HG03139 (cell line): ENCODE measurements around the gene GRAP2.
"Not testable (repeated sequence)": the region's sequence is repeated elsewhere in the genome, so short reads cannot be mapped to it uniquely, and the experiment has no call there.

ENCODE experiments used
- ATAC-seq: cut with Tn5 transposase; IDR thresholded peaks from one replicate; pipeline ENCODE4 v1.9.1; 2021; ENCODE audit not compliant: unreplicated experiment

The GRAP2 gene

DNA sequence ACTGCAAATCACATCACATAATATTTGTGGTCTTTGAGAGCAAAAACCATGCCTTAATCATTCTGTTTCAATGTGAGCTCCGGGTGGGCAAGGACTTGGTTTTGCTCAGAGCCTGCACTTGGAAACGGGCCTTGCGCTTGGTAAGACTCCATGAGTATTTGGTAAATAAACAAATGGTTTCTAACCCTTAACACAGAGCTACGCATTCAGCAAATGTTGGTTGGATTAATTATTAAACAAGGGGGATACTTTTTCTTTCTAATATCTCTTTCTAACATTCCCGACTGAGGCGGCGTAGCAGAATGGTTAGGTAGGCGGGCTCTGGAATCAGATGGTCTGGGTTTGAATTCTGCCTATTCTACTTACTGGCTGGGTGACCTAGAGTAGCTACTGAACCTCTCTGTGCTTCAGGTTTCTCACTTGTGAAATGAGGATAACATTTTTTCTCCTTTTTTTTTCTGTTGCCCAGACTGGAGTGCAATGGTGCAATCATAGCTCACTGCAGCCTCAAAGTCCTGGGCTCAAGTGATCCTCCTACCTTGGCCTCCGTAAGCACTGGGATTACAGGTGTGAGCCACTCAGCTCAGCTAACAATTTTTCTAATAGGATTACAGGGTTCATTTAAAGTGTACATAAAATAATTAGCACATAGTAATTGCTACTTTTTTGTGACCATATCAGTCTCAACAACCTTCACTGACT is 90.4 kb downstream of the GRAP2 start:
- no peak for ATAC-seq

DNA sequence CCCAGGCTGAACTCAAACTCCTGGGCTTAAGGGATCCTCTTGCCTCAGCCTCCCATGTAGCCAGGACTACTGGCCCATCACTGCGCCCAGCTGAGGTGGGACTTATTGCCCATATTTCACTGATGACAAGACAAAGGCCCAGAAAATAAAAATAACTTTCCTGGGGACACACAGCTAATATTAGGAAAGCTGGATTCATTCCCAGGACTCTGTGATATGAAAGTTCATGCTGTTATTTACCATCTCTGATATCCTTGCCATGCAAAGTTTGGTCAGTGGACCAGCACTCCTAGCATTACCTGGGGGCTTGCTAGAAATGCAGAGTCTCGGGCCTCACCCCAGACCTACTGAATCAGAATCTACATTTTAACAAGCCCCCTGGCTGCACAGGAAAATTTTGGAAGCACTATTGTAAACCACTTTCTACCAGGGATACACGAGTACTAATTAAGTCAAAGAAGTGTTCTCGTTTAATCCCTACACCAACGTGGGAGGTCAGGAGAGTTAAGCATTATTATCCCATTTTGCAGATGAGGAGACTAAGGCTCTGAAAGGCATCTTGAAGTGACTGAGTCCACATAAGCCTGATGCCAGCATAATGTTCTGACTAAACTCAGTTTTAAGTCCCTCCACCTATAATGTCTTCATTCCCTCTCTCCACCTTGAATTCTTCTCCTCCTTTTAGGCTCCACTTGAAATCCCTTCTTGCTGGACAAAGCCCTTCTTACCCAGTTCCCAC is 91.4 kb downstream of the GRAP2 start:
- no peak for ATAC-seq

DNA sequence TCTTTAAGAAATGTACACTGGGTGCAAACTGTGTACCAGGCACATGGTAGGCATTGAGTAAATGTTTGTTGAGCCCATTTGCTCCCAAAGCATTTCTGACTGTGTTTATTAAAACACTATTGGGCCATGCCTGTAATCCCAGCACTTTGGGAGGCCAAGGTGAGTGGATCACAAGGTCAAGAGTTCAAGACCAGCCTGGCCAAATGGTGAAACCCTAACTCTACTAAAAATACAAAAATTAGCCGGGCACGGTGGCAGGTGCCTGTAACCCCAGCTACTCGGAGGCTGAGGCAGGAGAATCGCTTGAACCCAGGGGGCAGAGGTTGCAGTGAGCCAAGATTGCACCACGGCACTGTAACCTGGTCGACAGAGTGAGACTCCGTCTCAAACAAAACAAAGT is 92.0 kb downstream of the GRAP2 start:
- not testable (repeated sequence) for ATAC-seq

DNA sequence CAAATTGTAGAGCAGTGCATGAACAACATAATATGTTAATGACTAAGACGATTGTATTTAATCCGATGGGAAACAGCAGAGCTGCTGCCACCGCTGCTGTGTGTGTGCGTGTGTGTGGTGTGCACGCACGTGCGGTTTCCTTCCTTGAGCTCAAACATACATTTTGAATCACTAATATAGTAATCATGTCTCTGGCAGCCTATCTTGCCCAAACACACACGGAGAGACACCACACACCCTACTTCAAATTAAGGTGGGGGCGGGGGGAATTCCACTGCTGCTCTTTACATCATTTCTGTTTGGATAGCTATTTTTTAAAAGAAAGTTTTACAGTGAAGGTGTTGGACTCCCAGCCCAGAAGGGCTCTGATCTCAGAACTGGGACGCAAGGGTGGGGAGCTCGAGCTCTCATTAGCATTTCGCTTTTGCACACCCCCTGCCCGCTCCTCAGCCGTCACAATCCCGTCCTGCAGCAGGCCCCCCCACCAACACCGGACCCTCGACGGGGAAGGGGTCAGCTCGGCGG is 93.2 kb downstream of the GRAP2 start:
- no peak for ATAC-seq

DNA sequence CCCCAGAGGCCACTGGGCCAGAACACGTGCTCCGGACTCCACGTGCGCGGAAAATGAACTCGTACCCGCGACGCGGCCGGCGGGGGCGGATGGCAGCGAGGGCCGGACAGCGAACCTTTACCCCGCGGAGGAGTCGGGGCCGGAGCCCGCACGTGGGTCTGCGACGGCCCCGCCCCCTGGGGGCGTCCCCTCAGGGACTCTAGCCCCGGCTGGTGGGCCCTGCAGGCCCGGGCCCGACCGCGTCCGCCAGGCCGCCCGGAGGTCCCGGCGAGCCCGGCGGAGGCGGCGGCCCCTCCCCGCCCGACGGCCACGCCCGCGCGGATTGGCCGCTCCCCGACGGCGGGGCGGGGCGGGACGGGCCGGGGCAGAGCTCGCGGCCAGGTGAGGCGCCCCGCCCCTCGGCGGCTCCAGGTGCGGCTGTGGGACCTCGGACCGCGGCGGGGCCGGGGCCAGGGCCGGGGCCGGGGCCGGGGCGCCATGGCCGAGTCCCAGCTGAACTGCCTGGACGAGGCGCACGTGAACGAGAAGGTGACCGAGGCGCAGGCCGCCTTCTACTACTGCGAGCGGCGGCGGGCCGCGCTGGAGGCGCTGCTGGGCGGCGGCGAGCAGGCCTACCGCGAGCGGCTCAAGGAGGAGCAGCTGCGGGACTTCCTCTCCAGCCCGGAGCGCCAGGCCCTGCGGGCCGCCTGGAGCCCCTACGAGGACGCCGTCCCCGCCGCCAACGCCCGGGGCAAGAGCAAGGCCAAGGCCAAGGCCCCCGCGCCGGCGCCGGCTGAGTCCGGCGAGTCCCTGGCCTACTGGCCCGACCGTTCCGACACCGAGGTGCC is 93.9 kb downstream of the GRAP2 start, which contains the start of gene FAM83F:
Gene FAM83F, plus strand, starts transcription at position 389 of the 827 bp plus-strand sequence. Its CDS starts 89 bp downstream, at position 478.
- no peak for ATAC-seq

DNA sequence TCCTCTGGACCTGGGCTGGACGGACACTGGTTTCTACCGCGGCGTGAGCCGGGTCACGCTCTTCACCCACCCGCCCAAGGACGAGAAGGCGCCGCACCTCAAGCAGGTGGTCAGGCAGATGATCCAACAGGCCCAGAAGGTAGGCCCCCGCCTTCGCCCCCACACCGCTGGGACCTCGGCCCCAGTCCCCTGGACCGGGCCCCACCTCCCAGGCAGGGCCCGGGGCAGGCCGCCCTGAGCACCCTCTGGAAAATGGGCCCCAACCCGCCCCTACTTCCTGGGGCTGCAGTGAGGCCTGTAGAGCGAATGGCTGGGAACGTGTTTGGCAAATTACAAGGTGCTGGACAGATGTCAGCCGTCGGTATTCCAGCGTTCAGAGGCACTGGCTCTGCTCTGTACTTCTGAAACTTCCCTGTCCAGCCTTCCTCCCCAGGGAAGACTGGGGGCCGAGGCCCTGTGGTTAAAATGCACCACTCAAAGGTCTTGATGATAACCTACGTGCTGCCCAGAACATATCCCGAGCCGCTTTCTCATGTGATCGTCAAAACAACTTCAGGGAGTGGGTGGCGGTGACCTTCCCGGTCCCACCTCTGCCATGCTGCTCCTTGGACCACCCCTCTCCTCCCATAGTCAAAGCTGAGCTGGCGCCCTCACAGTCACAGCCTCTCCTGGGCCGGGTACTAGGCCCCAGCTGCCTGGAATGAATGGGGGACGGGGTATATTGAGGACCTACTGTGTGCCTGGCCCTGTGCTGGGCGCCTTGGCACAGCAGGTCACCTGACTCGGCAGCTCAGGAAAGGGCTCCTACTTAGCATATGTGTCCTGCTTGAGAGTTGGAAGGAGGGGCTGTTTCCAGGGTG is 94.7 kb downstream of the GRAP2 start:
- ATAC-seq, result no peak

DNA sequence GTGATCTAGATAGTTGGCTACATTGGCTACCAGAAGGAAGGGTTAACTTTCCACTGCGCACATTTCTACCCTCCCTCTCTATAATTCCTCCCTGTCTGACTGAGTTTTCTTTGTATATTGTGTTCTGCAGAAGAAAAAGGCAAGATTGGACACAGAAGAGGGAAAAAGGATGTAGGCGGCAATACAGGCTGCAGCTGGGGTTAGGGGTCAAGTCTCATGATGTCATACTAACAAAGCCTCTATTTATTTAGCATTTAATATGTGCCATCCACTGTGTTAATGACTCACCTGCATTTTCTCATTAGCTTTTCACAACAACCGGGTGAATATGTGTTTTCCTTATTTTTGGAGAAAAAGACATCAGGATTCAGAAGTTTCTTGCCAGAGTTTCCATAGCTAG is 95.8 kb downstream of the GRAP2 start:
- ATAC-seq, result no peak

DNA sequence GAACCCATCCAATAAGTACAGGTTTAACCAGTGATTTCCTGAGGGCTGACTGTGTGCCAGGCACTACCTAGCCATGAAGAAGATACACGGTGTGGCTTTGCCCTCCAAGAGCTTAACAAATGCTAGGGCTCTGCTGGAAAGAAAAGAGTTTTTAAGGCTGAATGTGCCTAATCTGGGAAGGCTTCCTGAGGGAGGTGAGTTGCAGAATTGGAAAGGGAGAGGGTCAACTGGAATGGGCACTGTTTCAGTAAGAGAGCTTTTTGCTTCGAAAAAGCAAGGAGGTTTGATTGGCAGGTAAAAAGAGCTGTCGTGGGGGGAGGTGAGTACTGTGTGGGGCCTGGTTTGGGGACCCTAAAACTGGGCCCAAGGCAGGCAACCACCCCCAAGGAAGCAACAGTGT is 96.5 kb downstream of the GRAP2 start:
- ATAC-seq, result no peak

DNA sequence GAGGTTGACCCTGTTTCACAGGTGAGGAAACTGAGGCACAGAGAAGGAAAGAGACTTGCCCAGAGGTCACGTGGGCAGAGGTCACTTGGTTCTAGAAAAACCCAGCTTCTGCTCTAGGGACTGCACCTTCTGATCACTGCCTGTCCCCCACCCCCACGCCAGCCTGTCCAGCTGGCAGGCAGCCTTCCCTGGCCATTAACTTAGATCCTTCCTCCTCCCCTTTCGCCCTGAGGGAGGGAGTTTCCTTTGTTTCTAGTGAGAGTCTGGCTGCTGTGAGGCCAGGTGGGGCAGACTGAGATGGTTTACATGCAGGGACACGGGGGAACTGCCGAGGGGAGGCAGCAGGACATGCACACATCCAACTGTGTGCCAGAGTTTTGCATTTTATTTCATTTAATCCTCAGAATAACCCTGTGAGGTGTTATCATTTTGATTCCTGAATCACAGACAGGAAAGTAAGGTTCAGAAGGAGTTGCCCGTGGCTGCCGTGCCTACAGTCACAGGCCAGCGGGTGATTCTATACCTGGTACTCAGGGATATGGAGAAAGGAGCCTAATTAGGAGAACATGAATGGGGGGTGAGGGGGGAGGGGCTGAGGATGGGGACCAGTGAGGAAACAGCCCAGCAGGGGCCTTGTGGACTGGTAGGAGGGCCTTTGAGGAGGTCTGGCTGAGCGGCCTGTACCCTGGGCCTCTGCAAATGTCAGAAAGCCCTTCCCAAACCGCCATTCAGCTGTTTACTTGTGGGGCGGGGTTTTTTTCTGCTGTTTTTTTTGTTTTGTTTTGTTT is 97.2 kb downstream of the GRAP2 start:
- no peak for ATAC-seq

DNA sequence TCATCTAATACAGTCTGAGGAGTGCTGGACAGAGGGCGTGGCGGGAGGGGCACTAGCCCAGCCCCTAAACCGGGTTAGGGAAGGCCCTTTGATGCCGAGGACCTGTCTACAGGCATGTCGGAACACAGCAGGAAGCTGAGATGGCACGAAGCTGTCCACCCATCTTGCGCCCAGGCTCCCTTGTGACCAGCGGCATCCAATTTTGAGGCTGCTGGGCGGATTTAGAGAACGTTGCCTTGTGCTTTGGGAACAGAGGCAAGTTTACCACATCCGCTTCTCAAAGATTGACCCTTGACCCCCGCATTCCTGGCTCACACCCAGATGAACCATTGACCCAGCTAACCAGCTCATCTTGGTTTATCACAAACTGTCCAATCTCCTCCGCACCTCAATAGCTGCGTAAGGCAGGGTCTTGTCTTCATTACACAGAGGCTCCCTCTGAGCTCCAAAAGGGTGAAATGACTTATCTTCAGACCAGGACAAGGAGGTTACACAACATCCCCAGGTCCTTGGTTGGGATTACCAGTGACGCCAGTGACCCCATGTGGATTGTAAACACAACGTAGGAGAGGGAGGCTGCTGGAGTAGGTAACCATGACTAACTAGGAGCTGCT is 98.4 kb downstream of the GRAP2 start:
- ATAC-seq, result no peak

DNA sequence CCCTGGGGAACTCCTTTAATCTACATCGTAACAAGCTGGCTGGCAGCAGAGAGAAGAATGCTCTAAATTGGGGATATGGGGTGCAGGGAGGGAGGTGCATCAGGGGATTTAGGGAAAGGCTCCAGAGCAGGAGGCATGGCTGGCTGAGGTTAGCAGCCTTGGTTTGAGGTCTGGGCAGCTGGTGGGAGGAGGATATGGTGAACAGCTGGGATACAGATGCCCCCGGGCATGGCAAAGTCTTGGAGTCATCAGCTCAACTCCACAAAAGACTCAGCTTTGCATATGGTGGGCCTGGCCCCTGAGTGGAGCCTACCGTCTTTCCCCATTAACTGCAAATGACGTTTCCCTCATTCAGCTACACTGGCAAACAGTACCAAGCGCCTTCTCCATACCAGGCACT is 99.3 kb downstream of the GRAP2 start:
- no peak for ATAC-seq

DNA sequence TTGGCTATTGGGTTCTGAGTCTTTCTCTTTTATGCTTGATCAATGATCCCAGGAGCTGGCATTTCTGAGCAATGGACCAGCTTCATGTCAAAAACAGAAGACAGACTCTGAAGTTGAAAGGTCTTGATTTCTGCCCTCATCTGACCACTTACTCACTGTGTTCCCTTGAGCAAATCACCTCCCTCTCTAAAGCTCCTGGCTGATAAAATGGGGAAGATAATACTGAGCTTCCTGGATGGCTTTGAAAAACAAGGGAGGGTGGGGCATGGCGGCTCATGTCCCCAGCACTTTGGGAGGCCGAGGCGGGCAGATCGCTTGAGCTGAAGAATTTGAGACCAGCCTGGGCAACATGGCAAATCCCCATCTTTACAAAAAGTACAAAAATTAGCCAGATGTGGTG is 100.2 kb downstream of the GRAP2 start:
- ATAC-seq, result no peak

DNA sequence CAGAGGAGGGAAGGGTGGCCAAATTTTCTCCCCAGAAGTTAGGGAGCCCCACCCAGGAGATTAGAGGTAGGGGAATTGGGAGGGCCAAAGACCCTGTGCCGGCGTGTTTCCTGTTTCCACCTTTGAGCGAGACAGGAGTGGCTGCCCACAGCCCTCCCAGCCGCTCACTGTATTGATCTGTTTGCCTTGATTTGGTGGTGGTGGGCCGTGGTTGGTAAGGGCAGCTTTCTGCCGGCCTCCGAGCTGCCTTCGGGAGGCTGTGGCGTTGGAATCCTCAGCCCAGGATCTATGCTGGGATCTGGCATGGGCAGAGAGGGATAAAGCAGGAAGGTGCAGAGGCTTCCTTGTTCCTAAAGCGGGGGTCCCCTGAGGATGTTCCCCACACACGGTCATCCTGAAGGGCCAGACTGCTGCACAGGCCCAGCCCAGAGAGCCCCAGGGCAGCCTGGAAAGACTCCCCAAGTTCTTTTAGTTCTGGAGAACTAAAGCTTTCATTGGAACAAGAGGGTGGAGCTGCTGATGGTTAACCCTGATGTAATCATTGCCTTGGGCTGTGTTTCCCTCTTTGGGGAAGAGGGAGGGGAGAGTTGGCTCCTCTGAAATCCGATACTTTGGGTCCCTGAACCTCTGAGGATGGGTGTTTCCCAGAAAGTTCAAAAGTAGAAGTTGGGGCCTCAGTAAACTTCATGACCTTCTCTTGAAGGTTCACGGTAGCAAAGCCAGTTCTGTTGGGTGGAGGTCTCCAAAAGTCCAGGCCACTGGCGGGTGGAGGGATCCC is 101.1 kb downstream of the GRAP2 start:
- ATAC-seq, result no peak

DNA sequence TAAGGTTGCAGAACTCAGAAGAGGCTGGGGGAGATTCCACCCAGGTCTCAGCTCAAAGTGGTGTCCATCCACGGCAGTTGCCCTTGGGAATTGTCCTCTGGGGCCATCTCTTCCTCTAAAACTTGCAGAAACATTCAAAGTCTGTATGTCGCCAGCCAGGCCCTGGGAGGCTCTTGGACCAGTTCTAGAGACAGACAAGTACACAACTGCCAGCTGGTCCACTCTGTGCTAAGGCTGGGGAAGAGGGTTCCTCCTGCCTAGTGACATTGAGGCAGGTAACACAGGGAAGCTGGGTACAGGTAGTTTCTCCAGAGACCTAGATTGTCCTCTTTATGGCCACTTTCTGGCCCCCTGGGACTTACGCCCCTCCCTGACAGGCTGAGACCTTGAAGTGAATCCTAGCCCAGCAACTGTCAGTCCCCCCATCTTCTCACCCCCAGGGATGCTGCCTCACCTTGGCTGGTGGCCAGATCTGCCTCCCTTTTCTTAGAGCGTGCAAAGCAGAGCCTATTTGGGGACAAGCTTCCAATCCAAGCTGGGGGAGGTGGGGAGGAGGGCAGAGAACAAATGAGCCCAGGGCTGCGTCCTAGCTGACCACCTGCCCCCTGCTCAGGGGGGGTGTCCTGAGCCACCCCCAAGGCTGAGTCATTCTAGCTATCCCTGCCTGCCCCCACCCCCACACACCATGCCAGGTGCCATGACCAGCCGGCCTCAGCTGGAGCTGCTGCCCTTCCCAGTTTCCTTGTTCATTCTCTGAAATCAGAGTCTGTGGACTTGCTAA is 102.2 kb downstream of the GRAP2 start:
- ATAC-seq, result no peak

DNA sequence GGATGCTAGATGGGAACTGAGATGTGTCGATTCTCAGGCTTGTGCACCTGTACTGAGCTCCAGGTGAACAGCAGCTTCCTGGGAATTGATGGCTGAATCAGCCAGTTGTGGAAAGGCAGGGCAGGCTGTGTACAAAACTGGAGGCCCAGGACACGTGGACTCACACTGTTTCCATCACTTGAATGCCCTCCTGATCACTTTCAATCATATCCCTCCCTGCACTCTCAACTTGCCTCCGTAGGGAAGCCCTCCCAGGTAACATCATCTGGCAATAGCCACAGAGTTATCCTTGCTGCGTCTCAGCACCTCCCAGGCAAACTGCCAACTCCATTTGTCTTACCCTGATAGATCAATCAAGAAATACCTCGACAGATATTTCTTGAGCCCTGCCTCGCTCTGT is 104.0 kb downstream of the GRAP2 start:
- no peak for ATAC-seq

DNA sequence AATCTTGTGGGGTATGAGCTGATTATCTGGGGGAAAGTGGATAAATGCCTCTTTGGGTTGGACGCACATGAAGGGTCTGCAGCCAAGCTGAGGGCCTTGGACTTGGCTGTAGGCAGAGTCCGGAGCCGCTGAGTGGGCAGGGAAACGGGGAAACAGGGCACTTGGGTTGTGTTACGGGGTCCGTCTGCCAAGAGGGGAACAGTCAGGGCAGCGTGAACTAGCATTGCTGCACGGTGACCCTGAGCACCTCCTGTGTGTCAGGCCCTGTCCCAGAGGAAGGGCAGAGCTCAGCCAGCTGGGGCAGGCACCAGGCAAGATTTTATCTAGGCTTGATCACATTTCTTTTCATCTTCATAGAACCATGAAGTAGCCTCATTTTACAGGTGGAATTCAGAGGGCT is 105.8 kb downstream of the GRAP2 start:
- ATAC-seq, result no peak

DNA sequence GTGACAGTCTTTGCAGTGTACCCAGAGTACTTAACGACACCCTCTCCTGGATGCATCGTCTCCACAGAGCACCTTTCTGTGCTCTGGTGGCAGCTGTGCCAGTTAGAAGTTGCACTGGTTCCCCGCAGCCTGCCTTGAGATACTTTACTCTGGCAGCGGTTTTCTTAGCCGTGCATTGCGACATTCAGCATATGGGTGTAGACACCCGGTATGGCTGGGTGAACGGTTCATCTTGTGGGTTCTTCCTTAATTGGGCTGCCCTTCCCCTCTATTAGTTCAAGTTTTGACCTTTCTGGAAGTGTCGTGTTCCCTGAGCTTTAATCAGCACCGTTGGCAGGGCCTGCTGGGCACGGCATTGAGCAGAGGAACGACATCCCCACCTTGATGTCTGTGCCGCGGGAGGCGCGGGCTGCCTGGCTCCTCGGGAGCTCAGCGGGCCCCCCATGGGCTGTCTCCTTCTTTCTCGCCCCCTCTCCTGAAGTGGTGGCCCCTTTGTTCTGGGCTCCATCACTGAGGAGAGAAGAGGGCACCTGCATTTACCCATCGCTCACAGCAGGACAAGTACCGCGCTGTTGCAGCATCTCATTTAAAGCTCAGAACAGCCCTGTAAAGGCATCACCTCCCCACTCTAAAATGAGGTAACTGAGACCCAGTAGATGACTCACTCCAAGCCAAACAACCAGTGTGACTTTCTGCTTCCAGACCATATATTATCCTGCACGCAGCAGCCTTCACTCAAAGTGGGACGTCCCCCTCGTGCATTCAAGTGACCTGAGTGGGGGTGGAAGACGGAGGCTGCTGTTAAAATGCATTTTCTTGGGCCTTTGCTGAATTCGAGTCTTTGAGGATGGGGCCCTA is 107.2 kb downstream of the GRAP2 start:
- ATAC-seq, result no peak
